GM21390 (cell line): ENCODE results near the gene GRIA4.
A peak's percentile ranks its signal among the peaks of the same experiment; 100 is the strongest.
"Not testable (repeated sequence)": the region's sequence is repeated elsewhere in the genome, so short reads cannot be mapped to it uniquely, and the experiment has no call there.

Experiments
- ATAC-seq: cut with Tn5 transposase; IDR thresholded peaks from one replicate; pipeline ENCODE4 v1.9.1; 2021; ENCODE audit not compliant: unreplicated experiment

Gene GRIA4

DNA sequence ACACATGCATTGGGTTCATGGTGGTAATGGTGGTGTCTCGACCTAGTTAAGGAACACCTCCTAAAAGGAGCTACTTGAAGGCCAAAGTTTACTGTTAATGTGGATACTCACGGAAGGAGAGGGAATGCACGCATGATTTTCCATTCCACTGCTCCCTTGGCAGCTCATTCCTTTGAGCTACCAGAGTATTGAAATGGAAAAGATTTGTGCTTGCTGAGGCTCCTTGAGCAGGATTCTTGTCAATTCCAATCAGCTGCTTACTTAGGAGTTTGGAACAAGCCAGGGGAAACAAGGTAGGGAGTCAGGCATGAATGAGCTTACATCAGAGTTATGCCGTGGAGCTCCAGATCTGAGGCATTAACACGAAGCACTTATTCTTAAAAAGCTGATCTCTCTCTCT lies 108.8 kb downstream of the GRIA4 start:
- no peak for ATAC-seq

DNA sequence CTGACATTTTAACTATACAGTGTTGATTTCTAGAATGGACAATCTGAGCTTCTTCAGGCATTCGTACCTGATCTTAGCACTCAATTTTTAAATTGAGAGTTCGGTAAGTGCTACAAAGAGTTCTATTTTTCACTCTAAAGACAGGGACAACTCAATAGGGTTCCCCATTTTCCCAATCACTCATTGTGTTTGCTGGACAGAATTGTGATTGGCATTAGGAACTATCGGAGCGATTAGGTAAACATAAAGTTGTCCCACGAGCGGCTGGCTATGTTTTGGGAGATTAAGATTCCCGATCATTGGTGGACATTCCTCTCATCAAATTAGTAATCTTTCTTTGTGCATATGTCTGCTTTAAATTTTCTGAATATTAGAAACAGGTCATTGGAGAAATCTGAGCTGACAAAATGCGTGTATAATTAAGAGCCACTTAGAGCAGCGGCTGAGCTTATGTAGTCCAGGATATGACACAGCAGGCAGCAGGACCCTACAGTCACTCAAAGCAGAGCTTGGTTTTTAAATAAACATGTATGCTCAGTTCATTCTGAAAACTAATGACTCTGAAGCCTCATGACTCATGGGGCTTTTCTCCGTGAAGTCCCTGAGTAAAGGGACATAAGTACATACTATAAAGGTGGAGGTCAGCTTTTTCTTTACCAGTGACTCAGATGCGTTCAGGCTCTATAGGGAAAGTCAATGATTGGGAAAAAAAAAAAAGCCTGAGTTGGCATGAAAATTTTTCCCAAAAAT lies 109.4 kb downstream of the GRIA4 start:
- ATAC-seq, result peak; percentile 82

GRCh38 chr11:105720096-105720495 lies 110.2 kb downstream of the GRIA4 start:
- no peak for ATAC-seq

DNA sequence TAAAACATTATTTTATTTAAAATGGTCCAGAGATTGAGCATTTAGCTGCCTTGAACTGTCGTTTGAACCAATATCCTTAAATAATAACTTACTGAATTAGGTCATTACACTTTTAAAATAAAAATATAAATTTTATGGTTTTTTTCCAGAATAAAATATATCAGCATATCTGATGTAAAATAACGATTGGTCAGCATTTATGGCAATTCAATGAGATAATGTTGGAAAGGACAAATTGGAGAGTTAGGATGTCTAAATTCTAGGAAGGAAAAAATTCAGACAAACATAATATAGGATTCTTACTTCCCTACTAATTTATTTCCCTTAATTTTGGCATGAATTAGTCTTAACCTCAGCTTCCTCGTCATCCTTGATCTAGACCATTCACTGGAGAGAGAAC lies 113.4 kb downstream of the GRIA4 start:
- ATAC-seq, result no peak

DNA sequence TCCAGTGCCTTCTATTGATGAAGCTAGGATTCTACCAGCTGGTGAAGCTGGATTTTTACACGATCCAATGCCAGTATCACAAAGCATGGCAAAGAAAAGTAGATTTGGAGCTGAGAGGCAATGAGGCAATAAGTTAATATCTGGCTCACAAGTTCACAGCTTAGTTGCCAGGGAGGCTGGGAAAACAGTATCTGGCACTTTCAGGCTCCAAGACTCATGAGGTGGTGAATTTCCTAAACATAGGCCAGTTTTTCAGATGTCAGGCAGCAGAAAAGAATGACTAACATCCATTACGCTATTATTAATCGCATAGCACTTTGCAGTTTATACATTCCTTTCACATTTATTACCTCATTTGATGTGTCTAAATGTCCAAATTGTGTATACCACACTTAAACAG lies 122.7 kb downstream of the GRIA4 start:
- ATAC-seq, result no peak

- ATAC-seq, result no peak
Measured at GRCh38 chr11:105734426-105734825, 124.6 kb downstream of the GRIA4 start.

GRCh38 chr11:105738251-105738650 lies 128.4 kb downstream of the GRIA4 start:
- ATAC-seq, result no peak

- ATAC-seq, result no peak
Measured at GRCh38 chr11:105738986-105739795, 129.3 kb downstream of the GRIA4 start.

- peak; percentile 96 for ATAC-seq
Measured at GRCh38 chr11:105740164-105740903, 130.5 kb downstream of the GRIA4 start.

- ATAC-seq, result no peak
Measured at GRCh38 chr11:105741488-105742020, 131.7 kb downstream of the GRIA4 start.

- no peak for ATAC-seq
Measured at GRCh38 chr11:105754260-105754659, 144.4 kb downstream of the GRIA4 start.

DNA sequence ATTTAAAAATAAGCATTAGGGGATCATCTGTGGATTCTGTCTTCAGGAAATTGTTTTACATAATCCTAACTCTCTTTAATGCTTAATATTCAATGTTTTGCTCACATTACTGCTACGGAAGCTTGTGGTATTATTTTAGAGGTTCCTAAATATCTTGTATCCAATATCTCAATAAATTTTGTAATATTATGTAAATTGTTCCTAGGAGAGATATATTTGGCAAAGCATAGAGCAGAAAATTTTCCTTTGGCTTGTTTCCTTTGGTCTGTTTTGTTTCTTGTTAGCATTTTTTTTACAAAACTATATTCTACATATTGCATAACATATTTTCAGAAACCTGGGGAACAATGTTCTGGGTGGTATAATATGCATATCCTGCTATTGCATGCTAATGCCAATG lies 144.8 kb downstream of the GRIA4 start:
- no peak for ATAC-seq

GRCh38 chr11:105757107-105757506 lies 147.2 kb downstream of the GRIA4 start:
- no peak for ATAC-seq

DNA sequence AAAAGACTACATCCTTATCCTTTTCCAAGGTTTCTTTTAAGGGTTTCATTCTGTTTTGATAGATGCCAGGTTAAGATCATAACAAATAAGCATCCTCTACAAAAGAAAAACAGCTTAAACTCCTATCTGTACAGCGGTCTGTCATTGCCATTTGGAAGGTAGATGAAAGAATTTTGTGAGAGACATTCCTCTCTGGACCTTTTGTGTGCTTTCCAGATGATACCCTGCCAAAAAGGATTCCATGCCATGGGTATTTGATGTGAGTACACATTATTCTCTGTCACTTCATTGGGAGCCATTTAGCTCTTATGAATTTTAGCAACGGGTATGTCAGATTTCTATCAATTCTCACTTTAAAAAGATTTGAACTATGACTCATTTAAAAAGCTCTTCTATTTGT lies 153.7 kb downstream of the GRIA4 start:
- no peak for ATAC-seq

DNA sequence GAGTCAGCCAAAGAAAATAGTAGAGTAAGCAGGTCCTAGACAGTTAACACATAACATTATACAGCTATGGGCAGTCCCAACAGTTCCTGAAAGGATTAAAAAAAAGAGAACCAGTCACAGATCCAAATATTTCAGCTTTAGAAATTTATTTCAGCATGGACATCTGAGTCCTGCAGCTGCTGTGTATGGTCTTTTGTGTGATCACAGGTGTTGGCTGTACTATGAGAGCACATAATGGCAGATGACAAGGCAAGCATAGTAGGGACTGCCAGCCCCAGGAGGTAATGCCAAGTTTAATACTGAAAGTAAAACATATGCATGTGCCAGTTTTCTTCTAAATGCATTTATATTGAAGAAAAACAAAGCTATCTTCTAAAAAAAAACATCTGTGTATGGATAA lies 158.1 kb downstream of the GRIA4 start:
- ATAC-seq, result no peak

DNA sequence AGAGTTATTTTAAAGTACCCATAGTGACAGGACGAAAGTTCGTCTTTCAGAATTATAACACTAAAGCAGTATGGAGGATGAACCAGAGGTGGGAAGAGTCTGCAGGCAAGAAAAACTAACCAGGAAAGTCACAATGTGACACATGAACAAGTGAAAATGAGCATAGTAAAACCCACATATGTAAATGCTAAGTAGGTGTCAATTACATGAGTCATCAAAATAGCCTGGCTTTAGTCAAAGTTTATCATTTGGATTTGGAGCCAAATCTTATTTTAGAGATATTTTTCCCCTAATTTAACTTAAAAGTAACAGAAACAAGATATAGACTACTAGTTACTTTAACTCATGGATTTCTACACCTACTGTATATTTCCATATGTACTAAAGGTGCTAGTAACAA lies 159.8 kb downstream of the GRIA4 start:
- no peak for ATAC-seq

DNA sequence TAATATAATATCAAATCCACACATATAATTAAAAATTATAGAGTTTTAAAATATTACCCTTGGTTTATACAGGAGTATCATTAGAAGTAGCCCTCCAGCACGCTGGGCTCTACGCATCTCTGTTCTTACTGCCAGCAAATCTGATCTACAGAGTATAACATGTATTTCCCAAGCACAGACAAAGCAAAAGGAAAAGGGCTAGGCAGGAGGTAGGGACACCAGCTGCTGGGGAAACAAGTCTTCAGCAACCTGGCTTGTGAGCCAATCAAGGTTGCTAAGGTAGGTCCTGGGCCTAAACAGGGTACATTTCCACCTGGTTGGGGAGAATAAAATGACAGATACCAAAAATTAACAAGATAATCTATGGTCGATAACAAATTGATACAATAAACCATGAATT lies 163.6 kb downstream of the GRIA4 start:
- not testable (repeated sequence) for ATAC-seq

- ATAC-seq, result no peak
Measured at GRCh38 chr11:105774899-105775298, 165.0 kb downstream of the GRIA4 start.

DNA sequence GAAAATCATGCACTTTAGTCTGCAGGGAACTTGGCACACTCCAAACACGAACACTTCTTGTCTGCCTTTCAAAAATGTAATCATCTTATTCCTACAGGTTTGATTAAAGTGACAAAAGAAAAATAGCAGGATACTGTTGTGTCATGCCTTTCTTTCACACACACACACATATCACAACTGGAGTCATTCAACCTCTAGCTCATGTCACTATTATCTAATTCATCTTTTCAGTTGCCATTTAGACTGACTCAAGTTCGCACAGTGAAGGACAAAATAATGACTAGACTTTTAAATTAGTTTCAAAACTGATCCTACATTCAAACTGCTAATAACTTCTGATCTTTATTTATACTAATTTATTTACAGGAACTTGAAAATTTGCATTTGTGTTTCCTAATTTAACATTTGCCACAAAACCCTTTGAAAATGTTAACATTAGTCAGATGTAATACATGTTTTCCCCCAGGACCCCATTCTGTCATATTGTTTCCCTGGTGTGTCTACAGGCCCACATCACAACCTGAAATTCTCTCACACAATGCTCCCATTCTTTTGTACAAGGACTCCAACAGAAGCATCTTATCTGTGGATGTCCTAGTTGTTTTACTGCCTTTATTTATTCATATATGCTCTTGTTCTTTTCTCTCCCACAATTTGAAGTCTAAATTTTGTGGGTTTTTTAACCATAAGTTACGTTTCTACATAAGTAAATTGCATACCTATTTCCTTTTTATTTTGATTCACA lies 171.1 kb downstream of the GRIA4 start:
- ATAC-seq, result no peak

- ATAC-seq, result no peak
Measured at GRCh38 chr11:105781807-105782206, 171.9 kb downstream of the GRIA4 start.

GRCh38 chr11:105783216-105783615 lies 173.3 kb downstream of the GRIA4 start:
- no peak for ATAC-seq
